T-helper 2 cell treated with Interferon-gamma antibody and Interleukin-4, amounts not matched to agents 5 μg/mL and 100 μg/mL, for 36 hours (primary cell): ENCODE measurements around the gene OR10A2.
"Not testable (repeated sequence)": the region's sequence is repeated elsewhere in the genome, so short reads cannot be mapped to it uniquely, and the experiment has no call there.

ENCODE experiments used
- DNase-seq: peaks from one replicate; pipeline ENCODE4 v3.0.0; 2021; ENCODE audit warnings: low spot score
- H3K27ac Mint-ChIP-seq: one replicate; pipeline ENCODE4 v1.8.0; 2021; ENCODE audit warnings: mild to moderate bottlenecking, mixed read lengths
- H3K27me3 Mint-ChIP-seq: one replicate; pipeline ENCODE4 v1.8.0; 2021; ENCODE audit warnings: low read depth, mixed read lengths
- H3K36me3 Mint-ChIP-seq: one replicate; pipeline ENCODE4 v1.8.0; 2021; ENCODE audit warnings: low read depth, mixed read lengths
- H3K4me1 Mint-ChIP-seq: one replicate; pipeline ENCODE4 v1.8.0; 2021; ENCODE audit warnings: low read depth, mixed read lengths
- H3K4me3 Mint-ChIP-seq: one replicate; pipeline ENCODE4 v1.8.0; 2022; ENCODE audit warnings: mild to moderate bottlenecking, moderate library complexity, mixed read lengths
- H3K9me3 Mint-ChIP-seq: one replicate; pipeline ENCODE4 v1.8.0; 2021; ENCODE audit warnings: mixed read lengths

OR10A2 gene

GRCh38 chr11:6862961-6863360 lies at the start of gene OR10A2:
OR10A2 (plus strand) TSS chr11:6863057; CDS start chr11:6869755, 6,698 bp downstream.
- Mint-ChIP-seq H3K27ac (no peak within 1 kb of the TSS), H3K4me1 (no peaks in the 10 kb centered on the region), H3K27me3 (peaks cover 3% of the 10 kb centered on the region), H3K9me3 (peaks cover 3% of the 10 kb centered on the region), H3K36me3 (no peaks in the 10 kb centered on the region), H3K4me3 (no peak within 1 kb of the TSS)
- no peak for DNase-seq

- Mint-ChIP-seq H3K36me3 (no peaks in the 10 kb centered on the region), H3K4me3 (no peak overlapping the region), H3K9me3 (no peaks in the 10 kb centered on the region), H3K27me3 (peaks cover 12% of the 10 kb centered on the region), H3K4me1 (no peaks in the 10 kb centered on the region), H3K27ac (no peak overlapping the region)
- no peak for DNase-seq
These were observed 49.2 kb upstream of the OR10A2 start for GRCh38 chr11:6813656-6814055.

GRCh38 chr11:6817694-6818093 lies 45.2 kb upstream of the OR10A2 start:
- Mint-ChIP-seq H3K27ac (no peak overlapping the region), H3K4me3 (no peak overlapping the region), H3K27me3 (peaks cover 9% of the 10 kb centered on the region), H3K36me3 (no peaks in the 10 kb centered on the region), H3K9me3 (no peaks in the 10 kb centered on the region), H3K4me1 (no peaks in the 10 kb centered on the region)
- DNase-seq: no peak

GRCh38 chr11:6818967-6819366 lies 43.9 kb upstream of the OR10A2 start:
- no peaks in the 10 kb centered on the region for H3K9me3 Mint-ChIP-seq
- H3K4me1 Mint-ChIP-seq: no peaks in the 10 kb centered on the region
- H3K4me3 Mint-ChIP-seq: no peak overlapping the region
- H3K27me3 Mint-ChIP-seq: peaks cover 8% of the 10 kb centered on the region
- no peaks in the 10 kb centered on the region for H3K36me3 Mint-ChIP-seq
- no peak for DNase-seq
- no peak overlapping the region for H3K27ac Mint-ChIP-seq

GRCh38 chr11:6824136-6824823 lies 38.6 kb upstream of the OR10A2 start:
- no peak overlapping the region for H3K4me3 Mint-ChIP-seq
- H3K9me3 Mint-ChIP-seq: no peaks in the 10 kb centered on the region
- H3K36me3 Mint-ChIP-seq: no peaks in the 10 kb centered on the region
- DNase-seq: no peak
- H3K27ac Mint-ChIP-seq: no peak overlapping the region
- no peaks in the 10 kb centered on the region for H3K4me1 Mint-ChIP-seq
- peaks cover 8% of the 10 kb centered on the region for H3K27me3 Mint-ChIP-seq

GRCh38 chr11:6825231-6825744 lies 37.6 kb upstream of the OR10A2 start:
- H3K4me1 Mint-ChIP-seq: no peaks in the 10 kb centered on the region
- H3K4me3 Mint-ChIP-seq: no peak overlapping the region
- DNase-seq: no peak
- H3K27ac Mint-ChIP-seq: no peak overlapping the region
- H3K27me3 Mint-ChIP-seq: peaks cover 5% of the 10 kb centered on the region
- H3K9me3 Mint-ChIP-seq: no peaks in the 10 kb centered on the region
- no peaks in the 10 kb centered on the region for H3K36me3 Mint-ChIP-seq

GRCh38 chr11:6828103-6828502 lies 34.8 kb upstream of the OR10A2 start:
- Mint-ChIP-seq H3K27ac (no peak overlapping the region), H3K36me3 (no peaks in the 10 kb centered on the region), H3K27me3 (no peaks in the 10 kb centered on the region), H3K9me3 (no peaks in the 10 kb centered on the region), H3K4me3 (no peak overlapping the region), H3K4me1 (no peaks in the 10 kb centered on the region)
- no peak for DNase-seq

GRCh38 chr11:6833356-6833755 lies 29.5 kb upstream of the OR10A2 start:
- Mint-ChIP-seq H3K27ac (no peak overlapping the region), H3K4me3 (no peak overlapping the region), H3K4me1 (no peaks in the 10 kb centered on the region), H3K9me3 (no peaks in the 10 kb centered on the region), H3K36me3 (no peaks in the 10 kb centered on the region), H3K27me3 (no peaks in the 10 kb centered on the region)
- no peak for DNase-seq

- Mint-ChIP-seq H3K4me3 (no peak overlapping the region), H3K27ac (no peak overlapping the region), H3K9me3 (no peaks in the 10 kb centered on the region), H3K4me1 (no peaks in the 10 kb centered on the region), H3K36me3 (no peaks in the 10 kb centered on the region), H3K27me3 (no peaks in the 10 kb centered on the region)
- no peak for DNase-seq
These were observed 28.8 kb upstream of the OR10A2 start for GRCh38 chr11:6834021-6834420.

- peaks cover 10% of the 10 kb centered on the region for H3K27me3 Mint-ChIP-seq
- no peak overlapping the region for H3K27ac Mint-ChIP-seq
- DNase-seq: no peak
- peaks cover 7% of the 10 kb centered on the region for H3K4me1 Mint-ChIP-seq
- H3K9me3 Mint-ChIP-seq: peaks cover 3% of the 10 kb centered on the region
- H3K36me3 Mint-ChIP-seq: no peaks in the 10 kb centered on the region
- H3K4me3 Mint-ChIP-seq: no peak overlapping the region
These were observed 21.2 kb upstream of the OR10A2 start for GRCh38 chr11:6841694-6842093.

- Mint-ChIP-seq H3K4me1 (peaks cover 7% of the 10 kb centered on the region), H3K4me3 (no peak overlapping the region)
These were observed 19.2 kb upstream of the OR10A2 start for GRCh38 chr11:6843670-6844069.

GRCh38 chr11:6844356-6844755 lies 18.5 kb upstream of the OR10A2 start:
- H3K9me3 Mint-ChIP-seq: peaks cover 3% of the 10 kb centered on the region
- peaks cover 7% of the 10 kb centered on the region for H3K4me1 Mint-ChIP-seq
- no peaks in the 10 kb centered on the region for H3K36me3 Mint-ChIP-seq
- no peak for DNase-seq
- no peak overlapping the region for H3K4me3 Mint-ChIP-seq
- no peak overlapping the region for H3K27ac Mint-ChIP-seq
- peaks cover 10% of the 10 kb centered on the region for H3K27me3 Mint-ChIP-seq

More at GRCh38 chr11:6843670-6844069, 19.2 kb upstream of the OR10A2 start:
- Mint-ChIP-seq H3K27me3 (peaks cover 10% of the 10 kb centered on the region), H3K27ac (no peak overlapping the region), H3K36me3 (no peaks in the 10 kb centered on the region), H3K9me3 (peaks cover 3% of the 10 kb centered on the region)
- DNase-seq: no peak

- Mint-ChIP-seq H3K27me3 (peaks cover 7% of the 10 kb centered on the region), H3K4me3 (no peak within 1 kb of the TSS), H3K9me3 (peaks cover 3% of the 10 kb centered on the region), H3K4me1 (peaks cover 7% of the 10 kb centered on the region), H3K36me3 (no peaks in the 10 kb centered on the region), H3K27ac (no peak within 1 kb of the TSS)
- no peak for DNase-seq
These were observed 17.5 kb upstream of the OR10A2 start, which contains the start of gene OR10A5 for GRCh38 chr11:6845383-6845782. OR10A5 (plus strand) TSS chr11:6845683; CDS start chr11:6845683, 0 bp downstream.

GRCh38 chr11:6850526-6850925 lies 12.3 kb upstream of the OR10A2 start:
- H3K27ac Mint-ChIP-seq: no peak overlapping the region
- no peak overlapping the region for H3K4me3 Mint-ChIP-seq
- peaks cover 4% of the 10 kb centered on the region for H3K27me3 Mint-ChIP-seq
- H3K4me1 Mint-ChIP-seq: no peaks in the 10 kb centered on the region
- no peaks in the 10 kb centered on the region for H3K36me3 Mint-ChIP-seq
- no peak for DNase-seq
- H3K9me3 Mint-ChIP-seq: peaks cover 15% of the 10 kb centered on the region

GRCh38 chr11:6854801-6855200 lies 8.1 kb upstream of the OR10A2 start:
- not testable (repeated sequence) for H3K27me3 Mint-ChIP-seq, H3K27ac Mint-ChIP-seq, H3K36me3 Mint-ChIP-seq, H3K4me3 Mint-ChIP-seq, DNase-seq
- peaks cover 10% of the 10 kb centered on the region for H3K4me1 Mint-ChIP-seq
- peaks cover 15% of the 10 kb centered on the region for H3K9me3 Mint-ChIP-seq
